DMS153 (cell line): ENCODE measurements around the gene L3MBTL2.
"Not testable (repeated sequence)": the region's sequence is repeated elsewhere in the genome, so short reads cannot be mapped to it uniquely, and the experiment has no call there.

Source experiments
- DNase-seq: peaks from one replicate; lab custom pipeline; 2025; lab: John Stamatoyannopoulos, UW

The L3MBTL2 gene

DNA sequence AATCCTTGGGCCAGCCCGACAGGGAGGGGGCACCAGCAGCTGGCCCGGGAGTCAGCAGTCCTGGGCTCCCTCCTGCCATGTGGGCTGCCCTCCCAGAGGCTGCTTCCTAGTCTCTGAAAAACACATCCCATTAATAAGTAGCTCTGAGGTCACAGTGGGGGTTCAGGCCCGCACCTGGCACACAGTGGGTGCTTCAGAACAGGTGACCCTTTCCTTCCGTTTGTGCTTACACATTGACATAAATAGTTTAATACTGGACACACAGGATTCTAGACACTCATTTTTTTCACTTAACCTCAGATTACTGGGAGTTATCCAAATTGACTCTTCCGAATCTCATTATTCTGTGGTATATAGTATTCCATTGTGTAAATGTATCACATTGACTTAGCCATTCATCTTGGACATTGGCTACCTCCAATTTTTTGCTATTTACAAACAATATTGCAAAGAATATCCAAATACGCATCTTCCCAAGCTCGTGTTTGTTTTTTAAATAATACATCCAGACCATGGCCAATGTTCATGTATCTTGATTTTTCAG is 36.1 kb downstream of the L3MBTL2 start:
- no peak for DNase-seq

DNA sequence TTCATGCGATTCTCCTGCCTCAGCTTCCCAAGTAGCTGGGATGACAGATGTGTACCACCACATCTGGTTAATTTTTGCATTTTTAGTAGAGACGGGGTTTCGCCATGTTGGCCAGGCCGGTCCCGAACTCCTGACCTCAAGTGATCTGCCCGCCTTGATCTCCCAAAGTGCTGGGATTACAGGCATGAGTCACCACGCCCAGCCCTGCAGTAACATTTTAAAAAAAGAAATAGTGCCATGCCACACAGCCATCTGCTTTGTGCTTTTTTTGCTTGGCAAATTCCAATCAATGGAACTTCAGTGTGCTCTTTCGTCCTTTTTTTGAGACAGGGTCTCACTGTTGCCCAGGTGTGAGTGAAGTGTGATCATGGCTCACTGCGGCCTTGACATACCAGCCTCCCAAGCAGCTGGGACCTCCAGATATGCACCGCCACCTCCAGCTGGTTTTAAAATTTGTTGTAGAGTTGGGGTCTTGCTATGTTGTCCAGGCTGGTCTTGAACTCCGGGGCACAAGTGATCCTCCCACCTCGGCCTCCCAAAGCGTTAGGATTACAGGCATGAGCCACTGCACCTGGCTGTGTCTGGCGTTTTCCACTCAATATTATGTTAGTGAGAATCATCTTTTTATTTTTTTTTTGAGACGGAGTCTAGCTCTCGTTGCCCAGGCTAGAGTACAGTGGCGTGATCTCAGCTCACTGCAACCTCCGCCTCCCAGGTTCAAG is 37.4 kb downstream of the L3MBTL2 start:
- DNase-seq: no peak

DNA sequence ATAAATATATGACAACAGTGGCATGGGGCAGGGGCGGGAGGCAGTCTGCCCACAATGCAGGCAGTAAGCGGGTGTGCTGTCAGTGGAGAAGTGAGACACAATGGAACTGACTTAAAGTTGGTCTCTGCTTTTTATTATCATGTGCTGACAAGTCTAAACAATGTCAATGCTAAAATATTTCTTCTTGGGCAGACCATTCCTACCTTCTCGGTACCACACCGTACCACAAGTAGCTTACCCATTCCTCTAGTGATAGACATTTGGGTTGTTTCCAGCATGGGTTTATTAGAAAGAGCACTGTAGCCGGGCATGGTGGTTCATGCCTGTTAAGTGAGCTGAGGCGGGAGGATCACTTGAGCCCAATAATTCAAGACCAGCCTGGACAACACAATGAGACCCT is 38.2 kb downstream of the L3MBTL2 start:
- no peak for DNase-seq

- no peak for DNase-seq
Observed at GRCh38 chr22:41245917-41246499, 40.9 kb downstream of the L3MBTL2 start.

- no peak for DNase-seq
Observed at GRCh38 chr22:41247703-41248102, 42.6 kb downstream of the L3MBTL2 start.

GRCh38 chr22:41248314-41248713 is 43.2 kb downstream of the L3MBTL2 start:
- no peak for DNase-seq

DNA sequence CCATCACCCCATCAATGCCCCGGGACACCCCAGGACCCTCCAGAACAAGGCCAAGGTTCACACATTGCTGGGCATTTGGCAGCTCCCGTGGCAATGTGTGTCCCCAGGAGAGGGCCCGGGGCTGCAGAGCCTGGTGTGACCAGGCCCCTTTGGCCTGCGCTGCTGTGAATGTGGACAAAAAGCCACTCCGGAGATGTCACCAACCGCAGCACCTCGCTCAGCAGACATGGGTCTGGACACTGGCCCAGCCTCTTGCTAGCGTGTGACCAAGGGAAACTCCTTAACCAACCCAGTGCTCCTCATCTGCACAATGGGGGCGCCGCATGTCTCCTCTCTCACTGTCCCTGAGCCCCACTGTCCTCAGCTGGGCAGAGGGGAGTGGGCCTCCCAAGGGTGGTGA is 43.6 kb downstream of the L3MBTL2 start:
- DNase-seq: no peak

DNA sequence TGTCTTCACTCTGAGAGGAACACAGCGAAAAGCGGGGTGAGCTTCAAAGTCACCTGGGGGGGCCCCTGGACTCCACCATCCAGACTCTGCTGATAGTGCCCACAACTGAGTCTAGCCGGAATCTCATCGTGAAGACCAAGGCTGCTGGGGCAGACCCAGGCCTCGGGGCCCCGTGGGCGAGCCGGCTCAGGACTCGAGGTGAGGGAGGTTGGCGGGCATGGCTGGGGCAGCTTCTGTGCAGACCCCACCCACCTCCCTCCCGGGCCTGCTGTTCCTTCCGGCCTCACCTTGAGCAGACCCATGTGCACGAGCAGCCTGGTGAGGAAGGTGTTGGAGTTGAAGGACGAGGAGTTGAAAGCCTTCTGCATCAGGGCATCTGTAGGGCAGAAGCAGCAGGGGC is 44.3 kb downstream of the L3MBTL2 start:
- no peak for DNase-seq

GRCh38 chr22:41250127-41250526 is 45.0 kb downstream of the L3MBTL2 start:
- DNase-seq: no peak

DNA sequence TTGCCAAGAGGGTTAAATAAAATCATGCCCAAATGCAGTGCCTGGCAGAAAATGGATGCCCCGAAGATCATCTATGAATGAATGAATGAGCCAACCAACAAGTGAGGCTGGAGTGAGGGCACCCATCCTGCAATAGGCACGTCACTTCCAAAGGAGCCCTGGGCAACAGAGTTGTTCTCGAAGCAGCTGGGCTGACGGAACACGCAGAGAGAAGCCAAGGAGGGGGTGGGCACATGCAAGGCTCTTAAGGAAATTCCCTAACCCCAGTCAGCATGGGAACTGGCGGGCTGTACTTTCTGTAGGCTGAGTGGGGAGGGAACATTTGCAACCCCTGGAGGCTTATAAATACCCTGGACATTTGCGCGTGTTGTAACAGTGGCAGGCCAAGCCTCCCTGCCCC is 47.3 kb downstream of the L3MBTL2 start:
- DNase-seq: no peak

- no peak for DNase-seq
Observed at GRCh38 chr22:41254230-41254629, 49.1 kb downstream of the L3MBTL2 start.

GRCh38 chr22:41256254-41257253 is 51.4 kb downstream of the L3MBTL2 start:
- DNase-seq: no peak

DNA sequence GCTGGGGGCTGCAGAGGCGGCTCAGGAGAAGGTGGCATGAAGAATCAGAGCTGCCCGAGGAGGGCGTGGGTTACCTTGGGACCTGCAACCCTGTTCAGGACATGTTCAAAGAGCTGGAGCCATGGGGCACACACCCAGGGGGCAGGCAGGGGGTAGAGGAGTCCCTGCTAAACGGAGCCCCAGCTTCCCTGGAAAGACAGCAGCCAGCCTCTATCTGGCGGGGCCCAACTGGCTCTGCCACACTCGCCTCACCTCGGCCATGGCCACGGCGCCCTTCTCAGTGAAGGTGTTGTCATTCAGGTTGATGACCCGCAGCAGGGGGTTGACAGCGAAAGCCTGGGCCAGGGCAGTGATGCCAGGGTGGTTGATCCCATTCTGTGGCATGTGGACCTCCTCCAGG is 52.6 kb downstream of the L3MBTL2 start:
- DNase-seq: no peak

DNA sequence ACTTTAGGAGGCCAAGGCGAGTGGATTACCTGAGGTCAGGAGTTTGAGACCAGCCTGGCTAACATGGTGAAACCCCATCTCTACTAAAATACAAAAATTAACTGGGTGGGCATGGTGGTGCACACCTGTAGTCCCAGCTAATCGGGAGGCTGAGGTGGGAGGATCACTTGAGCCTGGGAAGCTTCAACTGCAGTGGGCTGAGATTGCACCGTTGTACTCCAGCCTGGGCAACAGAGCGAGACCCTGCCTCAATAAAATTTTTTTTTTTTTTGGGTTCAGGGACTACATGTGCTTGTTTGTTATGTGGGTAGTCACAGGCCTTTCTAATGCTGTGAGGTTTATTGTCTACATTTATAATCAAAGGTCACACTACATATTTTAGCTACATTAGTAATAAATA is 54.6 kb downstream of the L3MBTL2 start:
- DNase-seq: not testable (repeated sequence)

GRCh38 chr22:41260871-41261270 is 55.8 kb downstream of the L3MBTL2 start:
- DNase-seq: no peak

GRCh38 chr22:41261541-41262249 is 56.6 kb downstream of the L3MBTL2 start:
- no peak for DNase-seq

DNA sequence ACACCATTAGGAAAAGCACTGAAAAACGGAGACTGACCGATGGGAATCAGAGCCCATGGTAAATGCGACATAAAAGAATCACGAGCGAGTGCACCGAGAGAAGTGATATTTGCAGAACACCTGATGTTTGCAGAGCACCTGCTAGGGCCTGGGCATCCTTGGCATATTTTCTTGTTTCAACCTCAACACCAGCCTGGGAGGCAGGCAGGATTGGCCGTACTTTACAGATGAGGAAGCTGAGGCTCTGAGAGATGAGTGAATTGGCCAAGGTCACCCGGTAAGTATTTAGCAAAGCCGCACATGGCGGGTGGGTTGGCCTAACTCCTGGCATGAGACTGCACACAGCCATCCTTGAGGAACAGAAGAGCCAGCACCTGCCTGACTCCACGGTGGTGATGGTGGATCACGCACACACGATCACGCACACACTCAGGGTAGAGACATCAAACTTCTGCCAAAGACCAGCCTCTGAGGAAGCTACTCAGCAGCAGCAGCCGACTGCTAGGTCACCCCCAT is 57.2 kb downstream of the L3MBTL2 start:
- DNase-seq: no peak

DNA sequence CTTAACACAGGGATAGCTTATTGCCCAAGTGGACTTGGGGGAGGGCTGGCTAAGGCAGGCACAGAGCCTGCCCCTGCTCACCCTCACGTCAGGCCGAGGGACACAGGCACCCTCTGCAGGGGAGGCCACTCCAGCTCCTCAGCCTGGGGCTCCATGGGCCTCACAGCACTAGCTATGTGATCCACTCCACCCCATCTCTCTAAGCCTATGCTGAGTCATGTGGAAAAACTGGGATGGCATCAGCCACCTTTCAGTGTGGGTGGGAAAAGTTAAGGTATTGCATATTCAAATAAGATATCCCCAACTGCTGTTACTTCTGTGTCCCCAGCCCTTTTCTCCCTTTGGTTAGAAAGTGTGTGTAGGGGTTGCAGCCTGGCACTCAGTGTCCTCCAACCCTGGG is 58.6 kb downstream of the L3MBTL2 start:
- no peak for DNase-seq

DNA sequence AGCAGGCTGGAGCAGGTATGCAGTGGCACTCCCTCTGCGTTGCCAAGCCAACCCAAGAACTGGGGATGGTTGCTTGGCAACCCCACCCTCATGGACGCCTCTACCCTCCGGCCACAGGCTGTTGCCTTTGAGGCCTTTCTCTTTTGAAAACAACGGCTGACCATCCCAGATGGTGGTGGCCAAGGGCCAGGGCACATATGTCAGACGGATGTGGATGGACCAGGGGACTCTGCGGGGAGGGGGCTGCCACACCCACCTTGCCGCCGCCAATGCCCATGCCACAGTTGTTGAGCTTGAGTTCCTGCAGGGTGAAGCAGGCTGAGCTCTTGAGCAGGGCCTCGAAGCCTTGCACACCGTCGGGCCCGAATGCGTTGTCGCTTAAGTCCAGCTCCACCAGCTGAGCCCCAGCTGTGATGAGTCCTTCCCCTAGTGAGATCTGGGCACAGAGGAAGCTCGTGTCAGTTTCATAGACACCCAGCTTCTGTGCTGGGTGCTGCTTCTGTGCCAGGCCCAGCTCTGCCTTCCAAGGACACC is 59.4 kb downstream of the L3MBTL2 start:
- DNase-seq: no peak

DNA sequence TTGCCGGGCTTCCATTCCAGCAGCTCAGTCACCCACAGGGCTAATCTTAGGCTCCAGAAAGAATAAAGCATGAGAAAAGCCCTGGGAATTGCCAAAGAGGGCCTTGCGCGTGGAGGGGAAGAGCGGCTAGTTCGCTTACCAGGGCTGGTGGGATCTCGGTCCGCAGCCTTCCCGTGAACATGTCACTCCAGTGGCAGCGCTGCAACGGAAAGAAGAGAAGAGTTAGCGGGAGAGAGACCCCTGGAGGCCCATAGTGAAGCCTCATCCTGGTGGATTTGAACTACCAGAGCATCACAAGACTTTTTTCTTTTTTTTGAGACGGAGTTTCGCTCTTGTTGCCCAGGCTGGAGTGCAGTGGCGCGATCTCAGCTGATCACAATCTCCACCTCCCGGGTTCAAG is 62.8 kb downstream of the L3MBTL2 start:
- no peak for DNase-seq

GRCh38 chr22:41271787-41272186 is 66.7 kb downstream of the L3MBTL2 start:
- no peak for DNase-seq
